ENCODE measurements around the gene SPN.

GRCh38 chr16:29680180-29680598 is 17.1 kb downstream of the SPN start:
- no peak for TF ChIP-seq CTCF (IDR thresholded peaks at IDR 0.05)
- no peak for TF ChIP-seq POLR2A (IDR thresholded peaks at IDR 0.05)
